Pancreas (tissue), 10 donors: ENCODE data around the gene ZNF600. TPM values are rescaled to one million over a fixed set of nuclear protein-coding genes. Genes with fewer than 3 reads are reported as not detected.
"Not testable (repeated sequence)": the region's sequence is repeated elsewhere in the genome, so short reads cannot be mapped to it uniquely, and the experiment has no call there.

Experiments used
- ATAC-seq, 4 donors: fragments of 200-7000 bp; cut with Tn5 transposase; one replicate each; pipeline versions ENCODE4 v1.8.0 to v1.9.1; 2020; ENCODE audit warnings: mild to moderate bottlenecking in 4 of 4, moderate library complexity in 4 of 4
- DNase-seq, 6 donors: peaks; one replicate each; pipeline ENCODE4 v3.0.0-alpha.2; 2020
- FAIRE-seq: peaks from 2 replicates; lab custom pipeline; 2012; peaks lifted over from hg19 to GRCh38; lab: Jason Lieb, UNC
- H3K27ac ChIP-seq, 4 donors: fragments of 200-600 bp; sonication (generic); 1 replicate in 3 of 4; 2 replicates in 1 of 4; pipeline versions ENCODE4 v1.5.0 to v1.8.0; 2020
- H3K27me3 ChIP-seq, 4 donors: fragments of 200-600 bp; one replicate each; pipeline ENCODE4 v1.8.0; 2021
- H3K36me3 ChIP-seq, 3 donors: fragments of 200-600 bp; sonication (generic) in 1 of 3; one replicate each; pipeline versions ENCODE4 v1.5.0 to v1.8.0; 2020 to 2021
- H3K4me1 ChIP-seq, 3 donors: fragments of 200-600 bp; one replicate each; pipeline ENCODE4 v1.8.0; 2021
- H3K4me3 ChIP-seq, 4 donors: fragments of 200-600 bp; sonication (generic) in 2 of 4; one replicate each; pipeline versions ENCODE4 v1.5.0 to v1.8.0; 2020 to 2021
- H3K9me3 ChIP-seq, 4 donors: fragments of 200-600 bp; one replicate each; pipeline ENCODE4 v1.8.0; 2021
- WGBS, 2 donors: extraction: QIAGEN DNeasy Blood & Tissue Kit; methylation state at CpG; one replicate each; pipeline ENCODE4 v1.1.7; 2013; 5-methylcytosine and 5-hydroxymethylcytosine counted together
- intact Hi-C, 3 donors: fragments of 100-400 bp; cut with DNase I; formaldehyde crosslinking; loops; one replicate each; pipeline versions ENCODE4 v1.11.1 to v1.14.2; 2022
- polyA plus RNA-seq, 2 donors: library from polyadenylated mRNA; stranded (reverse); fragments of 200-250 nt; gene quantifications; one replicate each; pipeline ENCODE4 v1.2.3, GENCODE V29; 2013
- total RNA-seq, 6 donors: library from RNA; stranded (reverse); fragmentation: NEBNext Ultra II Directional in 4 of 6; extraction: Animal tissue kit (Norgen Biotek cat#: 25700) in 4 of 6; gene quantifications; one replicate each; pipeline versions ENCODE4 v1.2.1 to v1.2.4, GENCODE V29; 2021 to 2023
- TF ChIP-seq, protein P1 (sequence below), 4 donors: fragments of 200-600 bp; sonication (generic) in 3 of 4; IDR thresholded peaks; one replicate each; pipeline versions ENCODE4 v1.5.0 to v1.8.0; 2021; ENCODE audit warnings: antibody characterized with exemption in 4 of 4
- donor health status: healthy with polysubstance abuse.
- donor health status: DM: no; HTN: no; CAD: no; lungs with moderate emphysema.
- donor health status: DM: no; HTN: no; CAD: no.
- donor health status: control.
- donor health status: control.
- donor health status: Bipolar disorder and iron deficiency.
- donor health status: DM: yes; HTN: yes; CAD: no.
- donor health status: DM: no; HTN: no; CAD: no.
- donor health status: DM: no; HTN: no; CAD: no.
- donor health status: DM: yes; HTN: yes; CAD: no.

The ZNF600 gene
- total and polyA plus RNA-seq, 8 donors, result 3.1 to 17.4 (median 5.3) TPM

DNA sequence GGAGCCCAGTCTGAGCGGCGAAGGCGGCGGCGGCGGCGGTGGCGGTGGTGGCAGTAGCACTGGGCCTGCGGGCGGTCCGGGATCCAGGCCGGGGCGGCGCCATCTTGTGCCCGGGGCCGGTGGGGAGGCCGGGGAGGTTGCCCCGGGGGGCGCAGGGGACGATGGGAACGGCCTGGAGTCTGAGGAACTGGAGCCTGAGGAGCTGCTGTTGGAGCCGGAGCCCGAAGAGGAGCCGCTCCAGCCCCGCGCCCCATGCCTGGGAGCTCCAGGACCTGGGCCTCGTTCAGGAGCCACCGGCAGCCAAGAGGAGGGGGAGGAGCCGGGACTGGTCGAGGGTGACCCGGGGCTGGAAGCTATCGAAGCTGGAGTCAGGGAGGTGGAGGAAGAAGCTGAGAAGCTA lies 23.2 kb upstream of the ZNF600 start:
- ATAC-seq (no peak), DNase-seq (peak in 1 of 6 donors; percentile 49), FAIRE-seq (no peak)
- Histone ChIP-seq H3K27ac (no peak overlapping the region), H3K4me1 (no peaks in the 10 kb centered on the region), H3K36me3 (peaks cover 0 to 14% (median 3%) of the 10 kb centered on the region in 3 donors), H3K4me3 (no peak overlapping the region), H3K9me3 (no peaks in the 10 kb centered on the region), H3K27me3 (no peaks in the 10 kb centered on the region)
- intact Hi-C loops, result no loop called here
- WGBS, 2 donors, result 94 to 96% methylated on average over 31 to 32 of the region's 32 CpGs
- TF ChIP-seq, protein P1, sequence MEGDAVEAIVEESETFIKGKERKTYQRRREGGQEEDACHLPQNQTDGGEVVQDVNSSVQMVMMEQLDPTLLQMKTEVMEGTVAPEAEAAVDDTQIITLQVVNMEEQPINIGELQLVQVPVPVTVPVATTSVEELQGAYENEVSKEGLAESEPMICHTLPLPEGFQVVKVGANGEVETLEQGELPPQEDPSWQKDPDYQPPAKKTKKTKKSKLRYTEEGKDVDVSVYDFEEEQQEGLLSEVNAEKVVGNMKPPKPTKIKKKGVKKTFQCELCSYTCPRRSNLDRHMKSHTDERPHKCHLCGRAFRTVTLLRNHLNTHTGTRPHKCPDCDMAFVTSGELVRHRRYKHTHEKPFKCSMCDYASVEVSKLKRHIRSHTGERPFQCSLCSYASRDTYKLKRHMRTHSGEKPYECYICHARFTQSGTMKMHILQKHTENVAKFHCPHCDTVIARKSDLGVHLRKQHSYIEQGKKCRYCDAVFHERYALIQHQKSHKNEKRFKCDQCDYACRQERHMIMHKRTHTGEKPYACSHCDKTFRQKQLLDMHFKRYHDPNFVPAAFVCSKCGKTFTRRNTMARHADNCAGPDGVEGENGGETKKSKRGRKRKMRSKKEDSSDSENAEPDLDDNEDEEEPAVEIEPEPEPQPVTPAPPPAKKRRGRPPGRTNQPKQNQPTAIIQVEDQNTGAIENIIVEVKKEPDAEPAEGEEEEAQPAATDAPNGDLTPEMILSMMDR (IDR thresholded peaks at IDR 0.05), result no peak

DNA sequence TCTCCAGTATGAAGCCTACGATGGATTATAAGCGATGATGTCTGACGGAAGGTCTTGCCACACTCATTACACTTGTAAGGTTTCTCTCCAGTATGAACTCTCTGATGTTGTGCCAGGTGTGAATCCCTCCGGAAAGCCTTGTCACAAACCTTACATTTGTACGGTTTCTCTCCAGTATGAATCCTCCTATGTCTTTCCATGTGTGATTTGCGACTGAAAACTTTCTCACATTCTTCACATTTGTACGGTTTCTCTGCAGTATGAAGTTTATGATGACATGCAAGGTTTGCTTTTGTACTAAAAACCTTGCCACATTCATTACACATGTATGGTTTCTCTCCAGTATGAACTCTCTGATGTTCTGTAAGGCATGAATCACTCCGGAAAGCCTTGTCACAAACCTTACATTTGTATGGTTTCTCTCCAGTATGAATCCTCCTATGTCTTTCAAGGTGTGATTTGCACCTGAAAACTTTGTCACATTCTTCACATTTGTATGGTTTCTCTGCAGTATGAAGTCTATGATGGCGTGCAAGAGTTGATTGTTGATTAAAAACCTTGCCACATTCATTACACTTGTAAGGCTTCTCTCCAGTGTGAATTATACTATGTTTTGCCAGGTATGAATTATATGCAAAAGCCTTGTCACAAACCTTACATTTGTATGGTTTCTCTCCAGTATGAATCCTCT lies 13.5 kb upstream of the ZNF600 start:
- intact Hi-C loops, H3K27ac ChIP-seq, FAIRE-seq, H3K4me1 ChIP-seq, ATAC-seq, DNase-seq, H3K4me3 ChIP-seq, H3K27me3 ChIP-seq: not testable (repeated sequence)
- peaks cover 8 to 43% (median 17%) of the 10 kb centered on the region in 3 donors for H3K36me3 ChIP-seq
- peaks cover 0 to 17% (median 2%) of the 10 kb centered on the region in 4 donors for H3K9me3 ChIP-seq
- 96 to 100% methylated on average over 9 of the region's 9 CpGs for WGBS, 2 donors

DNA sequence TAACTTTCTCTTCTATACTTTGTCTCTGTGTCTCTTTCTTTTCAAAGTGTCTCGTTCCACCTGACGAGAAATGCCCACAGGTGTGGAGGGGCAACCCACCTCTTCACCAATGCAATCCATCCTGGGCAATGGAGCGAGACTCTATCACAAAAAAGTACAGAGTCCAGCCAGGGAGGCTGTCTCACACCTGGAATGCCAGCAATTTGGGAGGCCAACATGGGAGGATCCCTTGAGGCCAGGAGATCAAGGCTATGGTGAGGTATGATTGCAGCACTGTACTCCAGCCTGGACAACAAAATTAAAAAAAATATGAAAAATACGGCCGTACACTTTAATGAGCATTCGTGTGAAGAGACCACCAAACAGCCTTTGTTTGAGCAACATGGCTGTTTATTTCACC lies 2.8 kb upstream of the ZNF600 start:
- FAIRE-seq (no peak), ATAC-seq (no peak), DNase-seq (no peak)
- Histone ChIP-seq H3K4me1 (peaks cover 0 to 3% (median 0%) of the 10 kb centered on the region in 3 donors), H3K27me3 (no peaks in the 10 kb centered on the region), H3K27ac (no peak overlapping the region), H3K9me3 (no peaks in the 10 kb centered on the region), H3K36me3 (no peaks in the 10 kb centered on the region), H3K4me3 (no peak overlapping the region)
- intact Hi-C loops, result no loop called here
- 82 to 86% methylated on average over 6 of the region's 6 CpGs for WGBS, 2 donors
- TF ChIP-seq, protein P1 (IDR thresholded peaks at IDR 0.05), result no peak

DNA sequence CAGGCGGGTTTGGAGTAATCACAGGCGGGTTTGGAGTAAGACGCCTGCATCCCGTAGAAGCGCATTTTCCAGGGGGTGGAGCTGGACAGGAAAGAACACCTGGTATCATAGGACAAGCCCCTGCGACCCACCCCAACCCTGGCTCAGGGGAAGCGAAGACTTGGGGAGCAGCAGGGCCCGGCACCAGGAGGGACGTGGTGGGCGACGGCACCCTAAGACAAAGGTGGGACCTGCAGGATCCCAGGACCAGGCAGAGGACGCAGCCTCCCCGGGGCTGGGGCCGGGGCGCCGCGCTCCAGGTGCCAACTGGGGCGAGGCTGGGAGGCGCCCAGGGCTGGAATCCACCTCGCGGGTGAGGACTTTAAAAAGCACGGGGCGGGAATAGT lies 520 bp downstream of the ZNF600 start:
- no peaks in the 10 kb centered on the region for H3K27me3 ChIP-seq
- 0 to 1% methylated on average over 23 of the region's 23 CpGs for WGBS, 2 donors

DNA sequence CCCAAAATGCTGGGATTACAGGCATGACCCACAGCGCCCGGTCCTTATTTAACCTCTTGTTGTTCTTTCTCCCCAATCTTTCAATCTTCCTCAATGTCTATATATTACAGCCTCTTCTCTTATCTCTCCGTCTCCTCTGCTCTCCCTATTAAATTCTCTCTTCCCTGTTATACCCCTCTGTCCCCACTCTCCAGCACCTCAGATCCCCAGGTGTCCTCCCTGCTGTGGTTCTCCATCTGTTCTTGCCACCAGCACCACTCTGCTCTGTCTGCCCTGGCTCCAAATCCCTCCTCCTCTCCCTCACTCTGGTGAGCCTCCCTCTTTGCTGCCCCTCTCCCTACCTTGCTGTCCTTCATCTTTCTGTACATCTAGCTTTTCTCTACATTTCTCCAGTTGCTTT lies 1.1 kb downstream of the ZNF600 start:
- TF ChIP-seq, protein P1 (IDR thresholded peaks at IDR 0.05), result no peak
- Histone ChIP-seq H3K4me3 (peak overlapping the region in 2 of 4 donors; percentile 49 to 59), H3K36me3 (no peaks in the 10 kb centered on the region), H3K4me1 (peaks cover 0 to 3% (median 0%) of the 10 kb centered on the region in 3 donors), H3K9me3 (no peaks in the 10 kb centered on the region), H3K27ac (no peak overlapping the region), H3K27me3 (no peaks in the 10 kb centered on the region)
- no peak for DNase-seq
- FAIRE-seq, result no peak
- ATAC-seq, result no peak
- WGBS, 2 donors, result 81 to 90% methylated on average over 3 of the region's 3 CpGs
- intact Hi-C loops, result no loop called here

More for the DNA sequence above, 520 bp downstream of the ZNF600 start:
- Histone ChIP-seq H3K9me3 (no peaks in the 10 kb centered on the region), H3K4me3 (peak overlapping the region; percentile 41 to 59 (median 54)), H3K36me3 (no peaks in the 10 kb centered on the region), H3K4me1 (peaks cover 0 to 3% (median 0%) of the 10 kb centered on the region in 3 donors), H3K27ac (peak overlapping the region in 2 of 4 donors; percentile 55 to 80)
- TF ChIP-seq, protein P1 (IDR thresholded peaks at IDR 0.05), result no peak
- intact Hi-C loops, result no loop called here
- DNase-seq (peak in 5 of 6 donors; percentile 17 to 59 (median 40)), FAIRE-seq (no peak), ATAC-seq (peak; percentile 41 to 67 (median 54))

DNA sequence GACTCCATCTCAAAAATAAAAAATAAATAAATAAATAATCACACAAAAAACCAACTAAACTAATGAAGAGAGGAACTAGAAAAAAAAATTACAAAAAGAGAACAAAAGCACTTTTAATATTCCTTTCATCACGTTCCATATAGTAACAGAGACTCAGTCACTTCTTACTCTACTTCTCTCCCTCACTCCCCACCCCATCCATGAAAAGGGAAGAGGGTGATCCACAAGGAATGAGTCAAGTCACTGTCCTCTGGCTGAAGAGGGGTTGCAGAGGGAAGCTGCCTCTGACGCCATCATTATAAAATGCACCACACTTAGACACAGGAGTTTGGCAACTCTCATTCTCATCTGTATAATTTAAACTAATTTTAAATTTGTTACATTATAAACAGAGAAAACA lies 3.7 kb downstream of the ZNF600 start:
- H3K36me3 ChIP-seq, H3K27ac ChIP-seq, ATAC-seq, intact Hi-C loops, H3K27me3 ChIP-seq, DNase-seq, H3K4me1 ChIP-seq, FAIRE-seq, H3K4me3 ChIP-seq, H3K9me3 ChIP-seq: not testable (repeated sequence)
- WGBS, 2 donors, result 89% methylated on average over 2 of the region's 2 CpGs
